ENCODE measurements around the gene SEMA3D.

SEMA3D gene

DNA sequence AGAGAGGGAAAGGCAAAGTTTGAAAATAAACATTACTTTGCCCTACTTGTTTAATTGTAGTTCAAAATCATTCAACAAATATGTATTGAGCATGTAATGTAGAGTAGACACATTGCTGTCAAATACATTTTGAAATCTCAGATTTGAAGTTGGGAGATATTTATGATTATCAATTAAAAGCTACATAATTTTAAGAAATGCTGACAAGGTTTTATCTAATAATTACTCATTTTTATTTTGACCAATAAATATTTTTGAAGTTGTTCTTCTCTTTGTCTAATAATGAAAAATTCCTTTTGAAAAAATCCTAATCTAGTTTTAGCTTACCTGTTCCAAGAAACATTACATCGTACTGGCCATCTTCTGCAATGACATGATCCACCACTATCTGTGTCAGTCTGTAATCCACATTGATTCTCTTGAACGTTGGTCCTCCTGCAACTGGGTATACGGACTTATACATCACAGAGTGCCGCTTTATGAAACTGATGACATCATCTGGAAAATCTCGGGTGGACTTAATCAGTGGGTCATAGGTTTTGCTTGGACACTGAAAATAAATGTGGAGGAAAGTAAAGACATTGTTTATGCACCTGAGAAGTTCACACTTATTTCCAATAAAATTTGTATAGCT lies 164.7 kb downstream of the SEMA3D start:
- no peaks in the 10 kb centered on the region for H3K36me3 ChIP-seq (ENCODE audit: control insufficient read depth, insufficient read depth, low read length)
- H3K4me3 ChIP-seq (ENCODE audit: low read depth, low read length) = no peak overlapping the region
- no peaks in the 10 kb centered on the region for H3K9me3 ChIP-seq (ENCODE audit: control insufficient read depth, insufficient read depth, low read length)
- H3K9ac ChIP-seq (ENCODE audit: low read depth, low read length) = no peak overlapping the region
- H3K27me3 ChIP-seq (ENCODE audit: control insufficient read depth, insufficient read depth, low read length) = no peaks in the 10 kb centered on the region
- peaks cover 11% of the 10 kb centered on the region for H3K4me1 ChIP-seq (ENCODE audit: control insufficient read depth, insufficient read depth, low read length)

DNA sequence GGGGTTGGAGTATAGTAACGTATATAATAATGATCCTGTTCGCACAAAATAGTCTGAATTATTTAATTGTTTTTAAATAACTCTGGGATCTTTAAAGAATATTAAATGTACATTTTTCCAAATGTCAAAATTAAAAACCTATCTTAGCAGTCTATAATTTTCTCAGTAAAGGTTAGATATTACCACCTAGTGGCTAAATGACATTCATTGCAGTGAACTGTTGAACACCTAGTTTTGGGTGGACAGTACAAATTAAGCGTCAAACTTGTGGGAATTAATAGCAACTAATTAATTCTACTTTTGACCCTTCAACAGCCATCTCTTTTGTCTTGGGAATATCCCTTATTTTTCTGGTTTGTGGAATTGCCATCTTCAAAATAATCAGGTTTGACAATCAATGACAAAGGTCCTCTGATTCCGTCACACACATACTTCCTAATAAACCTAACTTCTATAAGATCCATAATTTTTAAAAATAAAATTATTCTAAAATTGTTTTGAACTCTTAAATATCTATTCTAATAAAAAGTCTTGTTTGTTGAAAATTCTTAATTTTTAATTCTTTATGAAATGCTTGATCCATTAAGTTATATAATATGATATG lies 165.7 kb downstream of the SEMA3D start:
- no peak overlapping the region for H3K9ac ChIP-seq (ENCODE audit: low read depth, low read length)
- no peaks in the 10 kb centered on the region for H3K9me3 ChIP-seq (ENCODE audit: control insufficient read depth, insufficient read depth, low read length)
- no peak overlapping the region for H3K4me3 ChIP-seq (ENCODE audit: low read depth, low read length)
- H3K36me3 ChIP-seq (ENCODE audit: control insufficient read depth, insufficient read depth, low read length) = no peaks in the 10 kb centered on the region
- H3K27me3 ChIP-seq (ENCODE audit: control insufficient read depth, insufficient read depth, low read length) = no peaks in the 10 kb centered on the region
- H3K4me1 ChIP-seq (ENCODE audit: control insufficient read depth, insufficient read depth, low read length) = peaks cover 11% of the 10 kb centered on the region

DNA sequence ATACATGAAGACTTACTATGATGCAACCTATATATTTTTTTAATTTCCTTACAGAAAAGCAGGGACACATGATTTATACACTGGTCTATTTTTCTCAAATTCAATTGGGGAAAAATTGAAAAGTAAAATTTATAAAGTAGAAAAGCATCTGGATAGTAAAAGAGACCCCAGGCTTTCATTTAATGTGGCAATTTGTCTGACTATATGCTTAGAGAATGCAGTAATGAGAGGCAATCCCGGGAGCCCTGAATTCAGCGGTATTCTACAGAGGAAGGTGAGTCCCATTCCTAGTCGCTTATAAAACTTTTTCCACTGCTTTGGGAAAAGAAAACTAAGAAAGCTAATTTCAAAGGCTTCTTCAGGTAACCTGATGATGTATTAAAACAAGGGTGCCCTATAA lies 167.1 kb downstream of the SEMA3D start:
- no peaks in the 10 kb centered on the region for H3K27me3 ChIP-seq (ENCODE audit: control insufficient read depth, insufficient read depth, low read length)
- H3K4me3 ChIP-seq (ENCODE audit: low read depth, low read length) = no peak overlapping the region

DNA sequence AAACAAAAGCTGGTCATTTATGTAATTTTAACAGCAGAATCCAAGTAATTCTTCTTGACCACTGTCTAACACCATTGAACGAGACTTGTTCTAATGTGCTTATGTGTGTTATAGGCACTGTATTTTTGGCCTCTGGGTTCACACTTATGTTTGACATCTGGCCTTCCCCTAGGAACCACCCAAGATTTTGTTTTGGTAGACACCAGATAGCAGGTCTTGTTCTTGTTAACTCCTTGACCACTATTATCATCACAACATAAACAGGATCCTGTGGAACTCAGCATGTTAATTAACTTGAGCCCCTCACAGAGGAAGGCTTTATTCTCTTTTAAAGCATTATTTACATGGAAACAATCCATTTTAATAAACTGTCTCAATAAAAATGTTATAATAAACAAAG lies 167.7 kb downstream of the SEMA3D start:
- no peaks in the 10 kb centered on the region for H3K36me3 ChIP-seq (ENCODE audit: control insufficient read depth, insufficient read depth, low read length)
- no peak overlapping the region for H3K4me3 ChIP-seq (ENCODE audit: low read depth, low read length)
- H3K9ac ChIP-seq (ENCODE audit: low read depth, low read length) = no peak overlapping the region
- H3K4me1 ChIP-seq (ENCODE audit: control insufficient read depth, insufficient read depth, low read length) = peaks cover 11% of the 10 kb centered on the region
- H3K27me3 ChIP-seq (ENCODE audit: control insufficient read depth, insufficient read depth, low read length) = no peaks in the 10 kb centered on the region
- no peaks in the 10 kb centered on the region for H3K9me3 ChIP-seq (ENCODE audit: control insufficient read depth, insufficient read depth, low read length)

More for the DNA sequence above, 167.1 kb downstream of the SEMA3D start:
- peaks cover 11% of the 10 kb centered on the region for H3K4me1 ChIP-seq (ENCODE audit: control insufficient read depth, insufficient read depth, low read length)
- no peak overlapping the region for H3K9ac ChIP-seq (ENCODE audit: low read depth, low read length)
- no peaks in the 10 kb centered on the region for H3K9me3 ChIP-seq (ENCODE audit: control insufficient read depth, insufficient read depth, low read length)
- H3K36me3 ChIP-seq (ENCODE audit: control insufficient read depth, insufficient read depth, low read length) = no peaks in the 10 kb centered on the region

DNA sequence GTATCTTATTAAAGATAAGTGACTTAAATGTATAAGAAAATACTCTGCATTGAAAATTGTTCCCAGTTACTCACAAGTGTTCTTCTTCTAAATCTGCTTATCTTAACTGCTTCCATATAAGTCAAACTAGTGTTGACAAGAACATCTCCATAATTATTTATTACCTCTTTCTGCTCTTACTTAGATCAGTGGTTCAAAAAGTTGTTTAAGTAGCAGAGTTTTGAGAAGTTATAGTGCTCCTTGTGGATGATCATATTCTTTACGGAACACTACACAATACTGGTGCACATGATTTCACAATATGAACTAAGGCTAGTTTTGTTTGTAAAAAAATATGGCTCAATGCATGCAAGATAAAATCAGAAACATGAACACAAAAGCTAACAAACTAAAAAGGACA lies 168.4 kb downstream of the SEMA3D start:
- Histone ChIP-seq H3K36me3 (ENCODE audit: control insufficient read depth, insufficient read depth, low read length) (no peaks in the 10 kb centered on the region), H3K9me3 (ENCODE audit: control insufficient read depth, insufficient read depth, low read length) (no peaks in the 10 kb centered on the region), H3K9ac (ENCODE audit: low read depth, low read length) (no peak overlapping the region), H3K4me1 (ENCODE audit: control insufficient read depth, insufficient read depth, low read length) (peaks cover 11% of the 10 kb centered on the region), H3K27me3 (ENCODE audit: control insufficient read depth, insufficient read depth, low read length) (no peaks in the 10 kb centered on the region), H3K4me3 (ENCODE audit: low read depth, low read length) (no peak overlapping the region)

DNA sequence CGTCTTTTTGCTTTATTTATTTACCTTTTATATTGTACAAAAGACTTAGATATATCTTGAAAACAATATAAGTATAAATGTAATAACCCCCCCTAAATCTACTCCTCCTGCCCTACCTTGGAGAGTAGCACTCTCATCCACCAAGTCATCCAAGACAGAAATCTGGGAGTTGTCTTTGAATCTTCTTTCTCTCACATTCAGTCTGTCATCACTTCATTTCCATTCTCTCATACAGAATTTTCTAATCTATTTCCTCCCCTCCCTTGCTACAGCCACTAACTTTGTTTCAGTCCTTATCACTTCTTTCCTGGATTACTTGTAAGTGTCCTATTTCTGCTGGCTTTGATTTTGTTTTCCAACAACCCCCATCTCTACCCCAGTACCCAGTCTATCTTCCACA lies 170.6 kb downstream of the SEMA3D start:
- Histone ChIP-seq H3K36me3 (ENCODE audit: control insufficient read depth, insufficient read depth, low read length) (no peaks in the 10 kb centered on the region), H3K9ac (ENCODE audit: low read depth, low read length) (no peak overlapping the region), H3K9me3 (ENCODE audit: control insufficient read depth, insufficient read depth, low read length) (no peaks in the 10 kb centered on the region), H3K4me3 (ENCODE audit: low read depth, low read length) (no peak overlapping the region), H3K4me1 (ENCODE audit: control insufficient read depth, insufficient read depth, low read length) (peaks cover 11% of the 10 kb centered on the region), H3K27me3 (ENCODE audit: control insufficient read depth, insufficient read depth, low read length) (no peaks in the 10 kb centered on the region)

DNA sequence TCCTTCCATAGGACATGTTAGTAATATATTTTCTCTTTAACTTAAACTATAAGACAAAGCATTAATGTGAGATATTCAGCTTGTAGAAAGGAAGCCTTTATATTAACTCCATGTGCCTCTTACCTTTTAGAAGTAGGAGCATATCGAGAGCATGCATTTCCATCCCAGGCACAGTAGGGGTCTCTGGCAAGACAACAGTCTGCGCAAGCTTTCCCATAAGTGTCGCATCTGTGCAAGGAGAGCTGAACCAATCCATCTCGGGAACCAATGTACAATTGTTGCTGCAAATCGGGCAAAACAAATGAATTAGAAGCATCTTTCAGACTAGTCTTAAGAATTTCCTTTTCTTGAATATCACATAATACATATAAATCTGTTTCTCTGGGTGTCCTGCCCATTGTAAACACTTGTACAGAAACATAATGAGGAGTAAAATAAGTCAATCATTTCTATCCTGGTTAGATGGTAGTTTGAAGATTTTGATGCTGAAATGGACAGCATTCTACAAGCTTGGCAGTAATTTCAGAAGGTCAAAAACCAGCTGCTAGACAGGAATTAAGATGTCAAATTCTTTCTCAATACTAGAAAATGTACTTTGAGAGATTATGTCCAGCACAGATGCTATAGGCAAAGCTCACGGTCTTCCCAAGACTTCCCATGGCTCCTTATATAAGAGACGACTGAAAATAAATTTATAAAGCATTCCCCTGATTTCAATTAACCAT lies 171.8 kb downstream of the SEMA3D start:
- Histone ChIP-seq H3K27me3 (ENCODE audit: control insufficient read depth, insufficient read depth, low read length) (no peaks in the 10 kb centered on the region), H3K9ac (ENCODE audit: low read depth, low read length) (no peak overlapping the region), H3K36me3 (ENCODE audit: control insufficient read depth, insufficient read depth, low read length) (no peaks in the 10 kb centered on the region), H3K4me3 (ENCODE audit: low read depth, low read length) (no peak overlapping the region), H3K9me3 (ENCODE audit: control insufficient read depth, insufficient read depth, low read length) (no peaks in the 10 kb centered on the region), H3K4me1 (ENCODE audit: control insufficient read depth, insufficient read depth, low read length) (peaks cover 9% of the 10 kb centered on the region)

DNA sequence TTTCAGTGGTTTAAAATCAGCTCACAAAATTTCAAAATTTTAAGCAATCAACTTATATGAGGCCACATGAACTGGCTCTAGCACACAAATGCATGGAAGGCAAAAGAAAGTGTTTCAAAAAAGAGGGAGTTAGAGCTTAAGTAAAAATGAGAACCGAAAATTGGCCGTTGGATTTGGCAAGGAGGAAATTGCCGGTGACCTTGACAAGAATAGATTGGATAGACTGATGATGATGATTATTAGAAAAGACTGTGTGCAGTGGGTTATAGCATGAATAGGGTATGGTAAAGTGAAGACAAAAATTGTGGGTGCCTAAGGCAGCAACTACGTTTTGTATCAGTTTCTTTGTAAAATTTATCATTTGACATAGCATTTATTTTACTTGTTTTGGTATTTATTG lies 175.7 kb downstream of the SEMA3D start:
- no peaks in the 10 kb centered on the region for H3K9me3 ChIP-seq (ENCODE audit: control insufficient read depth, insufficient read depth, low read length)

DNA sequence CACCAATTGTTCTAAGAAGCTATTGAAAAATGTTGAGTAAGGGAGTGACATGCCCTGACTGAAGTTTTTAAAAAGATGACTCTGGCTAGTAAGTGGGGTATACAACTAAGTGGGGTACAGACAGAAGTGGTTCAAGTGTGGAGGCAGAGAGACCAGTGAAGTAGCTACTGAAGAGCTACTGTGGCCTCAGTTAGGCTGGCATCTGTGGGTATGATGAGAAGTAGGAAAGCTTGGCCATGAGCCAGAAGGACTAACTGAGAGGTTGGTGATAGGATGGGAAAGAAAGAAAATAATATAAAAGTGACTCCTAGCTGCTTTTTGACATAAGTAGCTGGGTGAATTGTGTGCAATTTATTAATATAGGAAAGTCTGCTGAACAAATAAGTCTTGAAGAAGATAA lies 176.6 kb downstream of the SEMA3D start:
- no peaks in the 10 kb centered on the region for H3K9me3 ChIP-seq (ENCODE audit: control insufficient read depth, insufficient read depth, low read length)
- H3K4me1 ChIP-seq (ENCODE audit: control insufficient read depth, insufficient read depth, low read length) = no peaks in the 10 kb centered on the region
- no peak overlapping the region for H3K9ac ChIP-seq (ENCODE audit: low read depth, low read length)
- no peak overlapping the region for H3K4me3 ChIP-seq (ENCODE audit: low read depth, low read length)
- no peaks in the 10 kb centered on the region for H3K36me3 ChIP-seq (ENCODE audit: control insufficient read depth, insufficient read depth, low read length)
- no peaks in the 10 kb centered on the region for H3K27me3 ChIP-seq (ENCODE audit: control insufficient read depth, insufficient read depth, low read length)

More for the DNA sequence above, 175.7 kb downstream of the SEMA3D start:
- no peaks in the 10 kb centered on the region for H3K27me3 ChIP-seq (ENCODE audit: control insufficient read depth, insufficient read depth, low read length)
- H3K36me3 ChIP-seq (ENCODE audit: control insufficient read depth, insufficient read depth, low read length) = no peaks in the 10 kb centered on the region
- H3K4me3 ChIP-seq (ENCODE audit: low read depth, low read length) = no peak overlapping the region
- H3K9ac ChIP-seq (ENCODE audit: low read depth, low read length) = no peak overlapping the region
- no peaks in the 10 kb centered on the region for H3K4me1 ChIP-seq (ENCODE audit: control insufficient read depth, insufficient read depth, low read length)

DNA sequence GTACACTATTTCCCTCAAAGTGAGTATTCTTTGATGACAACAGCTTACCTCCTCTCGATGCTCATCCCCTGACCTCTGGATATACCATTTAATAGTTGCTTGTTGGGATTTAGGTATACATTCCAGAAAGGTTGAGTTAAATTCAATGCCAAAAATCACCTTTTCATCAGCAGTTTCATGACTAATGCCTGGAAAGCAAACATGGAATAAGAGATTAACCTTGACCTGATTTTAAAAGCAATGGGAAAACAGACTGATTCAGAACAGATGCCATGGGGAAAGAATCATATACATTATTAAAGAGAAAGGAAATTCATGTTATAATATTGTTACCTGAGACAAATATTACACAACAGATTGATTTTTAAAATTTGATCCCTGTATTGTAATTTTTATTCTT lies 180.1 kb downstream of the SEMA3D start:
- no peaks in the 10 kb centered on the region for H3K9me3 ChIP-seq (ENCODE audit: control insufficient read depth, insufficient read depth, low read length)
- no peak overlapping the region for H3K4me3 ChIP-seq (ENCODE audit: low read depth, low read length)
- H3K36me3 ChIP-seq (ENCODE audit: control insufficient read depth, insufficient read depth, low read length) = no peaks in the 10 kb centered on the region
- no peaks in the 10 kb centered on the region for H3K27me3 ChIP-seq (ENCODE audit: control insufficient read depth, insufficient read depth, low read length)
- H3K9ac ChIP-seq (ENCODE audit: low read depth, low read length) = no peak overlapping the region
- H3K4me1 ChIP-seq (ENCODE audit: control insufficient read depth, insufficient read depth, low read length) = peaks cover 2% of the 10 kb centered on the region

DNA sequence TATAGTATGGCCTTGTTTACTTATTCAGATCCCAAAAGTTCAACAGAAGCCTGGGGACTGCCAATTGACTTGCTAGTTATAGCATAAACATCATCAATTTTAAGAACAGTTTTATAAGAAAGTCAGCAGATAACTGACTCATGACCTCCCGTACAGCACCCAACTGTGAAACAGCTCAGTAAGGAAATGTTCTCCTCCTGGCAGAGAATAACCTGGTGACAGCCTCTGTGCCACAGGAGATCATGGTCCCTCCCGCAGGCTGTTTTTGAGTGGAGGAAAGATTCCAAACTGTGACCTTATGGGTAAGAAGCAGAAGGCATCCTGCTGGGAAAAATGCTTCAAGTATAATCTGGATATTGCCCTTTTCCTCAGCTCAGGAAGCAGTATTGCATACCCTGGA lies 182.5 kb downstream of the SEMA3D start:
- H3K4me3 ChIP-seq (ENCODE audit: low read depth, low read length) = no peak overlapping the region
- no peaks in the 10 kb centered on the region for H3K27me3 ChIP-seq (ENCODE audit: control insufficient read depth, insufficient read depth, low read length)
- H3K9me3 ChIP-seq (ENCODE audit: control insufficient read depth, insufficient read depth, low read length) = no peaks in the 10 kb centered on the region
- no peaks in the 10 kb centered on the region for H3K36me3 ChIP-seq (ENCODE audit: control insufficient read depth, insufficient read depth, low read length)
- H3K9ac ChIP-seq (ENCODE audit: low read depth, low read length) = no peak overlapping the region
- peaks cover 11% of the 10 kb centered on the region for H3K4me1 ChIP-seq (ENCODE audit: control insufficient read depth, insufficient read depth, low read length)

All from iPS-15b (cell line).